ENCODE data around the gene TSPAN9. TPM values are rescaled to one million over a fixed set of nuclear protein-coding genes. Genes with fewer than 3 reads are reported as not detected.
A peak's percentile ranks its signal among the peaks of the same experiment; 100 is the strongest.

Gene TSPAN9
- total RNA-seq, 1 donor from 2014 or later: 81.2 TPM

DNA sequence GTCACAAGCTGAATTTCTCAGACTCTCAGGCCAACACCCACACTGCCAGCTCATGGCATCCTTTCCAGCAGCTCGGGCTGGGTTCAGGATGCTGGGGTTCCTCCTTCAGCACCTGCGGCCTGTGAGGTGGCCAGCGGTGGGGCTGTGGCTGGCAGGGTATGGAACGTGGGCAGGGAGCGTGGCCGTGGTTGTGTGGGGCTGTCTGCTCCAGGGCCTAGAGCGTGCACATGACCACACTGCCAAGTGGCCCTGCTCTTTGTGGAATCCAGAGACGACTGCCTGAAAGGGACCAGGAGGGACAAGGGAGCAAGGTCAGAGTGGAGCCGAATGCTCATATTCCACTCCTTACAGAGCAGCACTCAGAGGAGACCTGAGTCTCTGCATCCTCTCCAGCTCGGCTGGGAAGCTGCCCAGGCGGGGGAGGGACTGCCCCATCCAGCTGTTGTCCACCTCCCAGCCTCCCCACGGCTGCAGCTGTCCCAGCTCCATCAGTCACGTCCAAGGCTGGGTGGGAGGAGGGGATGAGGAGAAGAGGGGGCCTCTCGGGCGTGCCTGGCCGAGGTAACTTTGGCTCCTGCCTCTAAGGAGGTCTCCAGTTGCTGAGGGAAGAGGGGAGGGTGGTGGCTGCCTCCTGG lies 71.3 kb downstream of the TSPAN9 start:
- ATAC-seq (peak; percentile 30), DNase-seq (peak; percentile 55)
- intact Hi-C loops (cut with DNase I): no loop called here
- Histone ChIP-seq H3K27ac (peak overlapping the region; percentile 30), H3K27me3 (no peaks in the 10 kb centered on the region), H3K4me1 (peaks cover 48% of the 10 kb centered on the region), H3K36me3 (no peaks in the 10 kb centered on the region), H3K4me3 (no peak overlapping the region), H3K9me3 (no peaks in the 10 kb centered on the region)
- TF ChIP-seq CTCF (IDR thresholded peaks at IDR 0.05): no peak

- TF ChIP-seq CTCF (IDR thresholded peaks at IDR 0.05): no peak
- H3K9me3 ChIP-seq: no peaks in the 10 kb centered on the region
- DNase-seq: peak; percentile 30
- H3K4me3 ChIP-seq: no peak overlapping the region
- intact Hi-C loops (cut with DNase I): no loop called here
- H3K4me1 ChIP-seq: peaks cover 53% of the 10 kb centered on the region
- H3K36me3 ChIP-seq: no peaks in the 10 kb centered on the region
- H3K27ac ChIP-seq: no peak overlapping the region
- no peak for ATAC-seq
- no peaks in the 10 kb centered on the region for H3K27me3 ChIP-seq
These were observed 72.5 kb downstream of the TSPAN9 start for GRCh38 chr12:3149515-3150307.

- no peaks in the 10 kb centered on the region for H3K27me3 ChIP-seq
- H3K27ac ChIP-seq: no peak overlapping the region
- H3K9me3 ChIP-seq: no peaks in the 10 kb centered on the region
- H3K4me3 ChIP-seq: no peak overlapping the region
- no peak for DNase-seq
- ATAC-seq: no peak
- peaks cover 54% of the 10 kb centered on the region for H3K4me1 ChIP-seq
- H3K36me3 ChIP-seq: no peaks in the 10 kb centered on the region
- intact Hi-C loops (cut with DNase I): no loop called here
- no peak for TF ChIP-seq CTCF (IDR thresholded peaks at IDR 0.05)
These were observed 73.1 kb downstream of the TSPAN9 start for GRCh38 chr12:3150308-3150670.

DNA sequence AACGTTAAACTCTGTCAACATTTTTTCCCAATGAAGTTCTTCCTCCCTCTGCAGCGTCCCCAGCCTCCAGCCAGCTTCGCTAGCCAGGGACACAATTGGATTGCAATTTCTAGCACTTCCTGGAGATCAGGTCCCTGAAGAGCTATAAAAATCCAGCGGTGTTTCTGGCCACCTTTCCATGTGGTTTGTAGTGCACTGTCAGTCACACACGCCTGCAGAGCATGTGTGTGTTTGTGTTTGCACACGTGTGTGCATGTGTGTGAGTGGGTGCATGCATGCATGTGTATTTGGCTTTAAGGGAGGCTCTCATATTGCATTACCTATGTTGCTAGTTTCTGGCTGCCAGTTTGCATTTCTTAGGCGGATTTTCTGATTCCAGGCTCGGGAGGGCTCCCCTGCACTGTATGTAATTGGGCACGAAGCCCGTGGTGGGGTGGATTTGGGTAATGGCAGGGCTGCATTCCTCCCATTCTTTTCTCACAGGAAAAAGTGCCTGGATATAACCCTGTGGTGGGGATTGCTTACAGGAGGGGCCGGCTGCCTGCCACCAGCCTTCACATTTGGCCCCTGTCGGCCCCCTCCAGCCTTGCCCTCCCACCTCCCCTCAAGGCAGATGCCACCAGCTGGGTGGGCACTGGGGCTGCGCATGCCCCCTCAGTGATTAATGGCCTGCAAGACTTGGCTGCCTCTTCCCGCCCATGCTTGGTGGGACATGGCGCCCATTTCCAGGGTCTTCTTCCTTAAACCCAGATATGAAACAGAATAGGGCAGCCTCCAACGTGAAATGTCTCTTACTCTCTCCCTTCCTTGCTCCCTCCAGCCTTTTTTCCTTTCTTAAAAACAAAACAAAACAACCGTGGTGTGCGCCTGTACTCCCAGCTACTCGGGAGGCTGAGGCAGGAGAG lies 74.0 kb downstream of the TSPAN9 start:
- H3K27me3 ChIP-seq: no peaks in the 10 kb centered on the region
- H3K4me3 ChIP-seq: no peak overlapping the region
- H3K36me3 ChIP-seq: no peaks in the 10 kb centered on the region
- H3K27ac ChIP-seq: no peak overlapping the region
- ATAC-seq: no peak
- H3K4me1 ChIP-seq: peaks cover 54% of the 10 kb centered on the region
- no peak for TF ChIP-seq CTCF (IDR thresholded peaks at IDR 0.05)
- no peaks in the 10 kb centered on the region for H3K9me3 ChIP-seq
- intact Hi-C loops (cut with DNase I): no loop called here
- DNase-seq: no peak

DNA sequence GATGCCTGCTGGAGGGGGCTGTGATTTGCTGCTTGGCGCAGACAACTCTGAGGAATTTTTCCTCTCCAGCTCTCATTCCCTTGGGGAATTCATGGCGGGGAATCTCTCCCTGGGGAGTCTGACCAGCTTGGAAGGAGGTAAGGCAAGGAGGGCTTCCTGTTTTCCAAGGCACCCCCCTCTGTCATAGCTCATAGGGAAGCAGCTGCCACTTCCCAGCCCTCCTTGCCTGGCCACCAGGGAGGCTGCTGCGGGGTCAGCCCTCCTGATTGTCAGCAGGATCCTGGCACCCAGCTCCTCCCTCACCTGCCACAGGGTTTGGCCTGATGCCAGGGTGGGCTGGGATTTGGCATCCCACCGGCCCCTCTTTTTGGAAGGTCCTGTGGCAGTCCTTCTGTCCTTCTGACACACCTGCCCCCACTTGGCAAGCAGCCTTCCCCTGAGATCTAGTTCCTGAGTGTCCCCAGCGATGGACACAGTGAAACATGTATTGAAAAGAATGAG lies 74.9 kb downstream of the TSPAN9 start:
- DNase-seq (peak; percentile 57), ATAC-seq (no peak)
- no peak for TF ChIP-seq CTCF (IDR thresholded peaks at IDR 0.05)
- no peaks in the 10 kb centered on the region for H3K27me3 ChIP-seq
- no peak overlapping the region for H3K4me3 ChIP-seq
- H3K9me3 ChIP-seq: no peaks in the 10 kb centered on the region
- peaks cover 54% of the 10 kb centered on the region for H3K4me1 ChIP-seq
- intact Hi-C loops (cut with DNase I): no loop called here
- H3K27ac ChIP-seq: no peak overlapping the region
- H3K36me3 ChIP-seq: no peaks in the 10 kb centered on the region

Data from upper lobe of right lung (tissue), 1 donor.